Limb (tissue), 2 donors: Measurements from ENCODE around the gene ZC3H12C.
"Not testable (repeated sequence)": the region's sequence is repeated elsewhere in the genome, so short reads cannot be mapped to it uniquely, and the experiment has no call there.

Source experiments
- DNase-seq, 2 donors: peaks; one replicate each; pipeline ENCODE4 v3.0.0-alpha.2; 2016; ENCODE audit errors: extremely low spot score in 2 of 2

ZC3H12C gene

DNA sequence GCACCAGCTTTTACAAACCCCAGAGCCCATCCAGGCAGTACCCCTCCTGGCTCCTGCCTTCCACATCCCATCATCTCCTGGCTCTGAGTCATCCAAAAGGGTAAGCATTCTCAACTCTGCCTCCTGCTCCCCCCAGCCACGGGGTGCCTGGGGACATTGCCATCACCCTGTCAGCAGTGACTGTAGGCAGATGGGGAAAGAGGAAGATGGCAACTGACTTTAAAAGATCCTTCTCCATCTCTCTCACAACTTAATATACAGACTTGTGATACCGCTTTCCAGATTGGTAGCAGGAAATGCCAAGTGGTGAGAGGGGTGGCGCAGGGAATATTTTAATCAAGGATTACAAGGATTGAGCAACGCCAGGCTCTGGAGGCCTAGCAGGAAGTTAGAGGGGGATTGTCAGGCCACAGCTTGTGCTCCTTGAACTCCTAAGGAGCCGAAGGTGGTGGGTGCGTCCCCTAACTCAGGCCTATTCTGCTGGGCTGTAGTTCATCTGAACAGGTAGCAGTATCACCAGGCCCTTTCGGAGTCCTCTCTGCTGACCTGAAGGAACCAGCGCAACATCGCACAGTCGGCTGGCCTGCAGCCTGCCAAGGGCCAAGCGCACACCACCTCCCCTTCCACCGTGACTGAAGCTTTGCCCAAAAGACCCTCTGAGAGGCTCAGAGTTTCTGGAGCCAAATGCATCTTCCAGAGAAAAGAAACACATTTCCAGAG lies 83.3 kb downstream of the ZC3H12C start:
- no peak for DNase-seq

- no peak for DNase-seq
These were observed 83.9 kb downstream of the ZC3H12C start for GRCh38 chr11:110177086-110177456.

DNA sequence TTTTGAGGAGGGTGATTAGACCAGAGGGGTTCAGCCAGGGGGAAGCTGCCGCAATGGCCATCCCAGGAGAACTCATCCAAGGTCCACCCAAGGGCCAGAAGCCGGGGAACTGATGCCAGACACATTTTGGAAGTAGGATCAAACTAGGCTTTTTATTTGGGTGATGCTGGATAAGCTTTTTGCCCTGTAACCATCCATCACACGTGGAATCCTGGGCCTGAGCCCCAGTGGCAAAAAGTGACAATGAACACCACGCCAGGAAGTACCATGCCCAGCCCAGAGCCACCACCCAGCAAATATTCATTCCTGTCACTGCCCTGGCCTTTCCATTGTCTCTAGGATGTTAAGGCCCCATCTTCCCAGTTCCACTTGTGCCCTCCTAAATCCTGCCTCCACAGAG lies 85.9 kb downstream of the ZC3H12C start:
- DNase-seq = no peak

- DNase-seq = no peak
These were observed 89.7 kb downstream of the ZC3H12C start for GRCh38 chr11:110182886-110183285.

- no peak for DNase-seq
These were observed 91.3 kb downstream of the ZC3H12C start for GRCh38 chr11:110184456-110184855.

GRCh38 chr11:110185121-110185591 lies 92.0 kb downstream of the ZC3H12C start:
- DNase-seq = no peak

DNA sequence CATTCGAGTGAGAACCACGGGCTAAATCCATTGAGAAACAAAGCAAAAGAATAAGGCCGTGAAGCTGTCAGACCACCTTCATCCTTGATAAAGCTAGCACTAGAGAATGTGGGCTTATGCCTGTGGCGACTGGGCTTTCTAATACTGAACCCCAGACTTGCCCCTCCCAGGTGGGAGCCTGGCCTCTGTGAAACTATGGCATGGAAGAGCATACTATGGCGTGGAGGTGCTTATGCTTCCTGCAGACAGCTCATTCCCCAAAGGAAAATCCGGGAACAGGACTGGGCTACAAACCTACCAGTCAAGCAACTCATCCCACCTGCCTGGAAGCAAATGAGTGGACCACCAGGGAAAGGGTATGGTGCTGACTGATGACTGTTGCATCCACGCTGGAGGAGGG lies 92.4 kb downstream of the ZC3H12C start:
- DNase-seq = no peak

DNA sequence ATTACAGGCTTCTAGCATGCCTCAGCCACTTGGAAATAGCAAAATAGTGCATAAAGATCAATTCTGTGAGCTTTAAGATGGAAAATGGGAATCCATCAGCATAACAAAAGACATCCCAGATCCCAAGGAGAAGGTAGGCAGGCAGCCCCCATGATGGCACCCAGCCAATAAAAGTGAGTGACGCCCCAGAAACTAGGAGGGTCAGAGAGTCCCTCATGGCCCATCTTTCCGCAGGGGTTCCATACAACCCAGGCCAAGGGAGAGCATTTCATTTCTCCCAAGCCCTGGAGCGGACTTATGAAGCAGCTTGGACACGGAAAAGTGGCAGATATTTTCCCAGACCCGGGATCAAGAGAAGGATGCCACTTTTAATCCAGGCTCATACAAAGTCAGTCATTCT lies 93.3 kb downstream of the ZC3H12C start:
- no peak for DNase-seq

DNA sequence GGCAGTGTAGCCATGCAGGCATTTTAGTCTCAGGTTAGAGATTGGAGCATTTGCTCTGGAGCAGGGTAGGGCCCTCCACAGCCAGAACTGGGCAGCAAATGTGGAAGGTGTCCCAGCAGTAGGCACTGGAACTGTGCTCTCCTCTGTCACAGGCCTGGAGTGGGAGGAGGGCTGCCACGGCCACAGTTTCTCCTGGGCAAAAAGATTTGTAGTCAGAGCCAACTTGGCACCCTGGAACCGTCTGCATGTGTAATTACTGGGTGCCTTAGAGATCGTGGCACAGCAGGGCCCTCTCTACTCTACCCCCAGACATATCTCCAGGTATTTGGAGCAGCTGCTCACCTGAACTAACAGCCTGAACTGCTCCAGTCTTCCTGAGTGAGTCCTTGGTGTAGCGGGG lies 93.7 kb downstream of the ZC3H12C start:
- DNase-seq = no peak

- no peak for DNase-seq
These were observed 94.5 kb downstream of the ZC3H12C start for GRCh38 chr11:110187731-110188130.

DNA sequence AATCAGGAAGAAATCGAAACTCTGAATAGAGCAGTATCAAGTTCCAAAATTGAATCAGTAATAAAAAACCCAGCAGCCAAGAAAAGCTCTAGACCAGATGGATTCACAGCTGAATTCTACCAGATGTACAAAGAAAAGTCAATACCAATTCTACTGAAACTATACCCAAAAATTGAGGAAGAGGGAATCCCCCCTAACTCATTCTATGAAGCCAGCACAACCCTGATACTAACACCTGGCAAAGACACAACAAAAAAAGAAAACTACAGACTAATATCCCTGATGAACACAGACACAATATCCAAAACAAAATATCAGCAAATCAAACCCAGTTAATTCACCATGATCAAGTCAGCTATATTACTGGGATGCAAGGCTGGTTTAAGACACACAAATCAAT lies 97.7 kb downstream of the ZC3H12C start:
- no peak for DNase-seq

- not testable (repeated sequence) for DNase-seq
These were observed 99.6 kb downstream of the ZC3H12C start for GRCh38 chr11:110192604-110193282.

DNA sequence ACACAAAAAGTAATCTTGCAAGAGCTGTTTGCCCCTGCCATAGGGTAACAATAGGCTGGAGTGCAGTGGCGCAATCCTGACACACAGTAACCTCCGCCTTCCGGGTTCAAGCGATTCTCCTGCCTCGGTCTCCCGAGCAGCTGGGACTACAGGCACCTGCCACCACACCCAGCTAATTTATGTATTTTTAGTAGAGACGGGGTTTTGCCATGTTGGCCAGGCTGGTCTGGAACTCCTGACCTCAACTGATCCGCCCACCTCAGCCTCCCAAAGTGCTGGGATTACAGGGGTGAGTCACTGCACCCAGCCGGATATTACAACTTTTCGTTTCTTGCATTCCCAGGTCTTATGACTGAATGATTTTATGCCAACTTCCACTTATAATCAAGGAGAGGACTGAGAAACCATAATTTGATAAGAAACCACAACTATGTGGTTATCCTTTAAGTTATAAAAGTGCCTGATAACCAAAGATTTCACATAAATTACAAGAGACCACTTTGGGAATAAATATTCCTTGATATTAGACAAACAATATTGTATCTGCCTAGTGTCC lies 101.1 kb downstream of the ZC3H12C start:
- not testable (repeated sequence) for DNase-seq

DNA sequence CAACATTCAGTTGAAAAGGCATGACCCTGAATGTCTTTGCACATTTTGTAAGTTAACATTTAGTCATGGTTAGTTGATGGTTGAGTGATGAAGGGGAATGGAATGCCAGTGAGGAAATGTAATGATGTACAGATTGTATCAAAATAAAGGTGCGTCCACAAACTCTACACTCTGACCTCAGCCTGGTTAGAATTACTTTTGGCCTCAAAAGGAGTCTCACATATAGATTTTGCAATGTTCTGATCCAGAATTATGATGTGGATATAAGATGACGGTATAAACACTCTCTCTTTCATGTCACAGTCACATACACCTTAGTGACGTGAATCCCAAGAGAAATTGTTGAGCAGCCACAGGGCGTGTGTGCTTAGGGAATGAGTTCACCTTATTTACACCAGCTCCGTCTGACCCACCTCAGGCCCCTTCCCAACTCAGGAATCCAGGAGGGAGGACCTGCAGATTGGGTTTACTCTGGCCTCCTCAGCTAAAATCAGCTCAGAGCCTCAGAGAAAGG lies 103.1 kb downstream of the ZC3H12C start:
- DNase-seq = no peak

DNA sequence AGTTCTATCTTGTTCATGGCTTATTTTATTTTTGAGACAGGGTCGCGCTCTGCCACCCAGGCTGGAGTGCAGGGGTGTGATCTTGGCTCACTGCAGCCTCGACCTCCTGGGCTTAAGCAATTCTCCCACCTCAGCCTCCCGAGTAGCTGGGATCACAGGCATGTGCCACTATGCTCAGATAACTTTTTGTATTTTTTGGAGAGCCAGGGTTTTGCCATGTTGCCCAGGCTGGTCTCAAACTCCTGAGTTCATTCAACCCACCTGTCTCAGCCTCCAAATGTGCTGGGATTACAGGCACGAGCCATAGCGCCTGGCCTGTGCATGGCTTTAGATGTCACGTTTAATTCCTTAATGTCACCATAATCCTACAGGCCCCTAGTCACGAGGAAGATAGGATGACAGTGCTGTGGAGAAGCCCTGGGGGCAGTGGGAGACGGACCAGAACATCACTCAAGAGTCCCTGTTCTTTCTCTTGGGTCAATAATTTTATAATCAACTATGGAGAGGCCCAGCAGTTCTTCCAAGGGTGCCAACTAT lies 103.8 kb downstream of the ZC3H12C start:
- DNase-seq = no peak

DNA sequence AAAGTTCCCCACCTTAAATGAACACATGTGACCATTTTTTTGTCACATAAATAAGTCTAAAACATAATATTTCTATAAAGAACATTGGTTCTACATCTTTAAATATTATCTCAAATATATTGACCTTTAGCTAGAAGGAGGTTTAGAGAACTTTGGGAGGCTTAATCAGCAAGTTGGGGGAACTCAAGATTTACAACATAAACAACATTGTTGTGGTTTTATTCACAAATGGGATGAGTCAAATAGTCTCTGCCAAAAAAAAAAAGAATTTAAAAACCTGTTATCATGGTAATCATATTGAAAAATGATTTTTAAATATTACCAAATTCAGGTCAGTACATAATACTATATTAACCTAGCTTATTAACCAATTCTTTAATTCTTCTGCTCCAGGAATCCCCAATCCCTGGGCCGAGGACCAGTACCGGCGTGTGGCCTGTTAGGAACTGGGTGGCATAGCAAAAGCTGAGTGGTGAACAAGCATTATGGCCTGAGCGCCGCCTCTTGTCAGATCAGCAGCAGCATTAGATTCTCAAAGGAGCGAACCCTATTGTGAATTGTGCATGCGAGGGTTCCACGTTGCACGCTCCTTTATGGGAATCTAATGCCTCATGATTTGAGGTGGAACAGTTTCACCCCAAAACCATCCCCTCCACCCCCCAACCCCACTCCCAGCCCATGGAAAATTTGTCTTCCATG lies 105.0 kb downstream of the ZC3H12C start:
- DNase-seq = no peak

DNA sequence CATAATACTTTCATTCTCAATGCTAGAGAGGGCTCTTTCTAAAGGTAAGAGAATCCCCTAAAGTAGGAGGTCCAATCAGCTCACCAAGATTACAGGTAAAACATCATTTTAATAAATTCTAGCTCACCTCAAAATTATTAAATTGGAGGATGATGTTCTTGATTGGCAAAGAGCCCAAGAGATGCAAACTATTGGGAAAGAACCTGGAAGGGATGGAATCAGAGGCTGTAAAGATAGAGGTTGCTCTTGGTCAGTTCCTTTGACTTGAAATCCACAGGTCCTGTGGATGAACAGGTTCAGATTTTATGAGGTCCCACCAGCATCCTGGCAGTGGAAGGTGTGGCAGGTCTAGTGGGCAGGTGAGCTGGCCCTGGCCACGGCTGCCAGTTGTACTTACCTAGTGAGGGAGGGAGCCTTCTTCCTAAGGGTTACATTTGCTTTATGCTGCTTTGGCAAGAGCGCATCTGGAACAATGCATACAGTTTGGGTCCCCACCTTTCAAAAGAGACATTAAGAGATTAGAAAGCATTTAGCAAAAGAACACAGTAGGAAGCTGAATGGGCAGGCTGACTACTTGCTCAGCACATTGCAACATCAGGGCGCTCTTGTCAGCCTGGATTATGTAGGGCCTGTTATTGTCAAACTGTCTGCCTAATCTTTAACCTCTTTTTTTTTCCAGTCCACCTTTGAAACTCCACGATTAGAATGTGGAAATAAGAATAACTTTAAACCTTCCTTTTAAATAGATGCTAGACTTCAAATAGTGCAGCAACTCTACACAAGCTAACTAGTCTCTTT lies 106.2 kb downstream of the ZC3H12C start:
- no peak for DNase-seq

- no peak for DNase-seq
These were observed 107.0 kb downstream of the ZC3H12C start for GRCh38 chr11:110200241-110200640.

DNA sequence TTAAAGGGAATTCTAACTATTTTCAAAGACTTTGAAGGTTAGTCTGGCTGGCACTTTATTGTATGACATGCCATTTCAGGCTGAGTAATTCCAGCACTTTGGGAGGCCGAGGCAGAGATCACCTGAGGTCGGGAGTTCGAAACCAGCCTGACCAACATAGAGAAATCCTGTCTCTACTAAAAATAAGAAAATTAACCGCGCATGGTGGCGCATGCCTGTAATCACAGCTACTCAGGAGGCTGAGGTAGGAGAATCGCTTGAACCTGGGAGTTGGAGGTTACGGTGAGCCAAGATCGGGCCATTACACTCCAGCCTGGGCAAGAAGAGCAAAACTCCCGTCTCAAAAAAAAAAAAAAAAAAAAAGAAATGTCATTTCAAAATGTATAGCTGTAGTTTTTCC lies 107.6 kb downstream of the ZC3H12C start:
- no peak for DNase-seq

DNA sequence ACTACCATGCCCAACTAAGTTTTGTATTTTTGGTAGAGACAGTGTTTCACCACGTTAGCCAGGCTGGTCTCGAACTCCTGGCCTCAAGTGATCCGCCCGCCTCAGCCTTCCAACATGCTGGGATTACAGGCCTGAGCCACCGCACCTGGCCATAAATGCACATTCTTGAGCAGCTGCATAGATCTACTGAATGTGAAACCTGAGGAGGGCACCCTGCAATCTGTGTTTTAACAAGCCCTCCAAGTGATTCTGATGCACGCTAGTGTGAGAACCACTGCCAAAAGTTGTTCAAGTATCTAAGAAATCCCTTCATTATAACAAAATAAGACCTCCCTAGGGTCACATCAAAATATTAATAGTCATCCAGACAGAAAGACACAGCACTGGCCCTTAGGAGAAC lies 113.9 kb downstream of the ZC3H12C start:
- peak in 1 of 2 donors; percentile 6 for DNase-seq
